ENCODE data around the gene METTL25B. TPM values are rescaled to one million over a fixed set of nuclear protein-coding genes. Genes with fewer than 3 reads are reported as not detected.

The METTL25B gene
- total and polyA plus RNA-seq, 2 experiments from 2014 or later: 18.3 to 21.1 TPM

GRCh38 chr1:156709031-156709430 is 19.2 kb upstream of the METTL25B start:
- no peaks in the 10 kb centered on the region for H3K9me3 Mint-ChIP-seq
- ATAC-seq (no peak), DNase-seq (ENCODE audit: low spot score) (no peak)
- peaks cover 61% of the 10 kb centered on the region for H3K4me1 Mint-ChIP-seq
- Histone ChIP-seq H3K4me1 (ENCODE audit: insufficient read depth) (peaks cover 68% of the 10 kb centered on the region), H3K27ac (ENCODE audit: low read depth) (peak overlapping the region; percentile 53; the same call in 1 of the 2 replicates), H2AFZ (no peak overlapping the region), H3K9me2 (ENCODE audit: insufficient read depth) (no peaks in the 10 kb centered on the region), H3K4me2 (peak overlapping the region; percentile 92), H3K79me2 (replicated peaks; ENCODE audit: insufficient read depth) (peaks cover 7% of the 10 kb centered on the region), H3K36me3 (ENCODE audit: insufficient read depth) (no peaks in the 10 kb centered on the region), H3K27me3 (ENCODE audit: insufficient read depth) (peaks cover 18% of the 10 kb centered on the region), H4K20me1 (replicated peaks; ENCODE audit: insufficient read depth) (no peaks in the 10 kb centered on the region; the same call in 1 of the 2 replicates), H3K4me3 (peak overlapping the region; percentile 67; the same call in 1 of the 2 replicates), H3F3A (replicated peaks; ENCODE audit: low read depth) (peaks cover 29% of the 10 kb centered on the region)
- H3K27ac Mint-ChIP-seq: peak overlapping the region; percentile 77; the same call in 1 of the 2 replicates
- TF ChIP-seq ZNF114 (CRISPR knock-in tag; IDR thresholded peaks at IDR 0.05): no peak
- no peak for TF ChIP-seq ETS1 (IDR thresholded peaks at IDR 0.05)
- TF ChIP-seq POLR2AphosphoS5 (IDR thresholded peaks at IDR 0.05; ENCODE audit: low read depth): no peak
- no peak for TF ChIP-seq CTCF (conservative IDR thresholded peaks at IDR 0.05; ENCODE audit: low read depth in 2 of 2)
- TF ChIP-seq EZH2phosphoT487 (IDR thresholded peaks at IDR 0.05; ENCODE audit: unreplicated experiment): no peak
- TF ChIP-seq JUNB (IDR thresholded peaks at IDR 0.05; ENCODE audit: unreplicated experiment): no peak
- no peak for TF ChIP-seq ZNF331 (CRISPR knock-in tag; IDR thresholded peaks at IDR 0.05; ENCODE audit: low read depth)
- no peak for TF ChIP-seq EZH2 (IDR thresholded peaks at IDR 0.05; ENCODE audit: low read depth, unreplicated experiment)
- no peaks in the 10 kb centered on the region for H3K36me3 Mint-ChIP-seq (ENCODE audit: low read depth)
- H3K4me3 Mint-ChIP-seq: peak overlapping the region; percentile 83; the same call in 1 of the 3 replicates
- peaks cover 21% of the 10 kb centered on the region for H3K27me3 Mint-ChIP-seq (ENCODE audit: insufficient read depth, low read depth, poor library complexity)

GRCh38 chr1:156709757-156710489 is 18.3 kb upstream of the METTL25B start:
- Histone ChIP-seq H2AFZ (no peak overlapping the region), H3K36me3 (ENCODE audit: insufficient read depth) (no peaks in the 10 kb centered on the region), H3K27me3 (ENCODE audit: insufficient read depth) (peaks cover 9% of the 10 kb centered on the region), H3K9me2 (ENCODE audit: insufficient read depth) (no peaks in the 10 kb centered on the region), H3K27ac (ENCODE audit: low read depth) (no peak overlapping the region), H4K20me1 (replicated peaks; ENCODE audit: insufficient read depth) (no peaks in the 10 kb centered on the region), H3K79me2 (replicated peaks; ENCODE audit: insufficient read depth) (no peaks in the 10 kb centered on the region), H3K4me2 (peak overlapping the region; percentile 92), H3K4me1 (ENCODE audit: insufficient read depth) (peaks cover 61% of the 10 kb centered on the region), H3F3A (replicated peaks; ENCODE audit: low read depth) (peaks cover 29% of the 10 kb centered on the region), H3K4me3 (no peak overlapping the region; the same call in 1 of the 2 replicates)
- Mint-ChIP-seq H3K4me3 (no peak overlapping the region; the same call in 2 of the 3 replicates), H3K9me3 (no peaks in the 10 kb centered on the region), H3K36me3 (ENCODE audit: low read depth) (no peaks in the 10 kb centered on the region), H3K27me3 (ENCODE audit: insufficient read depth, low read depth, poor library complexity) (peaks cover 13% of the 10 kb centered on the region), H3K27ac (no peak overlapping the region), H3K4me1 (peaks cover 57% of the 10 kb centered on the region)
- DNase-seq (ENCODE audit: low spot score) (no peak), ATAC-seq (no peak)
- TF ChIP-seq POLR2AphosphoS5 (IDR thresholded peaks at IDR 0.05; ENCODE audit: low read depth) (no peak), ZNF462 (CRISPR knock-in tag; IDR thresholded peaks at IDR 0.05) (no peak), CTCF (conservative IDR thresholded peaks at IDR 0.05; ENCODE audit: low read depth in 2 of 2) (no peak)

All from GM23338 (cell line).